Measurements from ENCODE around the gene GPR156.

The GPR156 gene

GRCh38 chr3:120171134-120171873, 113.7 kb downstream of the GPR156 start:
- no peak for TF ChIP-seq TAF1 (IDR thresholded peaks at IDR 0.05; ENCODE audit: low read depth, low read length)
- no peak for TF ChIP-seq POLR2A (IDR thresholded peaks at IDR 0.05; ENCODE audit: low read depth, low read length)
- TF ChIP-seq POLR2AphosphoS5 (IDR thresholded peaks at IDR 0.05; ENCODE audit: low read depth, low read length), result no peak
- no peak for TF ChIP-seq POU2F2 (IDR thresholded peaks at IDR 0.05; ENCODE audit: low read depth, low read length)
- no peak for TF ChIP-seq PAX5 (IDR thresholded peaks at IDR 0.05; ENCODE audit: insufficient read depth, low read length, severe bottlenecking)
- TF ChIP-seq SPI1 (IDR thresholded peaks at IDR 0.05; ENCODE audit: low read depth, low read length), result no peak
- FAIRE-seq (no peak), DNase-seq (ENCODE audit: insufficient read length, low spot score) (no peak)

- no peak for FAIRE-seq
- DNase-seq (ENCODE audit: insufficient read length, low spot score), result no peak
- no peak for TF ChIP-seq SPI1 (IDR thresholded peaks at IDR 0.05; ENCODE audit: low read depth, low read length)
Observed at GRCh38 chr3:120170223-120170622, 114.8 kb downstream of the GPR156 start.

GRCh38 chr3:120169407-120169806, 115.6 kb downstream of the GPR156 start:
- TF ChIP-seq PAX5 (IDR thresholded peaks at IDR 0.05; ENCODE audit: insufficient read depth, low read length, severe bottlenecking), result no peak
- no peak for TF ChIP-seq SPI1 (IDR thresholded peaks at IDR 0.05; ENCODE audit: low read depth, low read length)
- TF ChIP-seq POLR2AphosphoS5 (IDR thresholded peaks at IDR 0.05; ENCODE audit: low read depth, low read length), result no peak
- no peak for TF ChIP-seq TAF1 (IDR thresholded peaks at IDR 0.05; ENCODE audit: low read depth, low read length)
- TF ChIP-seq POU2F2 (IDR thresholded peaks at IDR 0.05; ENCODE audit: low read depth, low read length), result no peak
- no peak for TF ChIP-seq POLR2A (IDR thresholded peaks at IDR 0.05; ENCODE audit: low read depth, low read length)
- no peak for FAIRE-seq
- DNase-seq (ENCODE audit: insufficient read length, low spot score), result no peak

- no peak for DNase-seq (ENCODE audit: insufficient read length, low spot score)
- FAIRE-seq, result no peak
- no peak for TF ChIP-seq SPI1 (IDR thresholded peaks at IDR 0.05; ENCODE audit: low read depth, low read length)
- TF ChIP-seq POU2F2 (IDR thresholded peaks at IDR 0.05; ENCODE audit: low read depth, low read length), result no peak
Observed at GRCh38 chr3:120168611-120169010, 116.4 kb downstream of the GPR156 start.

- no peak for TF ChIP-seq POLR2A (IDR thresholded peaks at IDR 0.05; ENCODE audit: low read depth, low read length)
- no peak for TF ChIP-seq PAX5 (IDR thresholded peaks at IDR 0.05; ENCODE audit: insufficient read depth, low read length, severe bottlenecking)
- TF ChIP-seq SPI1 (IDR thresholded peaks at IDR 0.05; ENCODE audit: low read depth, low read length), result no peak
- TF ChIP-seq TAF1 (IDR thresholded peaks at IDR 0.05; ENCODE audit: low read depth, low read length), result no peak
- TF ChIP-seq POU2F2 (IDR thresholded peaks at IDR 0.05; ENCODE audit: low read depth, low read length), result no peak
- TF ChIP-seq POLR2AphosphoS5 (IDR thresholded peaks at IDR 0.05; ENCODE audit: low read depth, low read length), result no peak
- FAIRE-seq, result no peak
- DNase-seq (ENCODE audit: insufficient read length, low spot score), result no peak
Observed at GRCh38 chr3:120168038-120168437, 117.0 kb downstream of the GPR156 start.

- DNase-seq (ENCODE audit: insufficient read length, low spot score) (no peak), FAIRE-seq (no peak)
- no peak for TF ChIP-seq POLR2A (IDR thresholded peaks at IDR 0.05; ENCODE audit: low read depth, low read length)
- no peak for TF ChIP-seq TAF1 (IDR thresholded peaks at IDR 0.05; ENCODE audit: low read depth, low read length)
- no peak for TF ChIP-seq PAX5 (IDR thresholded peaks at IDR 0.05; ENCODE audit: insufficient read depth, low read length, severe bottlenecking)
- TF ChIP-seq POU2F2 (IDR thresholded peaks at IDR 0.05; ENCODE audit: low read depth, low read length), result no peak
- no peak for TF ChIP-seq POLR2AphosphoS5 (IDR thresholded peaks at IDR 0.05; ENCODE audit: low read depth, low read length)
- TF ChIP-seq SPI1 (IDR thresholded peaks at IDR 0.05; ENCODE audit: low read depth, low read length), result no peak
Observed at GRCh38 chr3:120167488-120167887, 117.5 kb downstream of the GPR156 start.

GRCh38 chr3:120163816-120164215, 121.2 kb downstream of the GPR156 start:
- DNase-seq (ENCODE audit: insufficient read length, low spot score) (no peak), FAIRE-seq (no peak)
- TF ChIP-seq POLR2A (IDR thresholded peaks at IDR 0.05; ENCODE audit: low read depth, low read length) (no peak), POU2F2 (IDR thresholded peaks at IDR 0.05; ENCODE audit: low read depth, low read length) (no peak), POLR2AphosphoS5 (IDR thresholded peaks at IDR 0.05; ENCODE audit: low read depth, low read length) (no peak), TAF1 (IDR thresholded peaks at IDR 0.05; ENCODE audit: low read depth, low read length) (no peak), PAX5 (IDR thresholded peaks at IDR 0.05; ENCODE audit: insufficient read depth, low read length, severe bottlenecking) (no peak), SPI1 (IDR thresholded peaks at IDR 0.05; ENCODE audit: low read depth, low read length) (no peak)

GRCh38 chr3:120163026-120163425, 122.0 kb downstream of the GPR156 start:
- DNase-seq (ENCODE audit: insufficient read length, low spot score) (no peak), FAIRE-seq (no peak)
- TF ChIP-seq SPI1 (IDR thresholded peaks at IDR 0.05; ENCODE audit: low read depth, low read length), result no peak
- TF ChIP-seq TAF1 (IDR thresholded peaks at IDR 0.05; ENCODE audit: low read depth, low read length), result no peak

- FAIRE-seq (no peak), DNase-seq (ENCODE audit: insufficient read length, low spot score) (no peak)
- TF ChIP-seq POLR2AphosphoS5 (IDR thresholded peaks at IDR 0.05; ENCODE audit: low read depth, low read length) (no peak), TAF1 (IDR thresholded peaks at IDR 0.05; ENCODE audit: low read depth, low read length) (no peak), PAX5 (IDR thresholded peaks at IDR 0.05; ENCODE audit: insufficient read depth, low read length, severe bottlenecking) (no peak), POLR2A (IDR thresholded peaks at IDR 0.05; ENCODE audit: low read depth, low read length) (no peak), POU2F2 (IDR thresholded peaks at IDR 0.05; ENCODE audit: low read depth, low read length) (no peak), SPI1 (IDR thresholded peaks at IDR 0.05; ENCODE audit: low read depth, low read length) (no peak)
Observed at GRCh38 chr3:120162400-120162799, 122.6 kb downstream of the GPR156 start.

GRCh38 chr3:120161902-120162301, 123.1 kb downstream of the GPR156 start:
- no peak for TF ChIP-seq SPI1 (IDR thresholded peaks at IDR 0.05; ENCODE audit: low read depth, low read length)
- TF ChIP-seq POLR2AphosphoS5 (IDR thresholded peaks at IDR 0.05; ENCODE audit: low read depth, low read length), result no peak
- TF ChIP-seq POU2F2 (IDR thresholded peaks at IDR 0.05; ENCODE audit: low read depth, low read length), result no peak
- TF ChIP-seq POLR2A (IDR thresholded peaks at IDR 0.05; ENCODE audit: low read depth, low read length), result no peak
- no peak for TF ChIP-seq PAX5 (IDR thresholded peaks at IDR 0.05; ENCODE audit: insufficient read depth, low read length, severe bottlenecking)
- DNase-seq (ENCODE audit: insufficient read length, low spot score) (no peak), FAIRE-seq (no peak)
